ENCODE results near the gene POMT2.
"Not testable (repeated sequence)": the region's sequence is repeated elsewhere in the genome, so short reads cannot be mapped to it uniquely, and the experiment has no call there.

Gene POMT2

DNA sequence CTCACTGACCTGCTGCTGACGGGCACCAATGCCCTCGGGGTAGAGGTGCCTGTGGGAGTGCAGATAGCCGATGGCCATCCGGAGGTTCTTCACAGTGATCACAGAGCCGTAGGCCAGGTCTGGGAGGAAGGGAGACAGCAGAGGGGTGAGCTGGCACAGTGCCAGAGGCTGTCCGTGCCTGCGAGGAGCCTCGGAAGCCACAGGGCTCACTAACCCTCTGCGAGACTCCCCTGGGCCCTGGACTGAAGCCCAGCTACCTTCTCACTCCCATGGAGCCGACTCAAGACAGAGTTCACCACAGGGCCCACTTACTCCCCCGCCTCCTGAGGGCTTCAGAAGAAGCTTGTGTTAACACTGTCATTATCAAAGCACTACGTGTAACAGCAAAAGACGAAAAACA, 24.5 kb downstream of the POMT2 start:
- no peaks in the 10 kb centered on the region for H3K4me1 Mint-ChIP-seq (ENCODE audit: low read depth)
- no peak overlapping the region for H3K27ac Mint-ChIP-seq
- no peaks in the 10 kb centered on the region for H3K9me3 Mint-ChIP-seq
- H3K4me3 Mint-ChIP-seq, result no peak overlapping the region
- peaks cover 17% of the 10 kb centered on the region for H3K36me3 Mint-ChIP-seq (ENCODE audit: low read depth)
- no peaks in the 10 kb centered on the region for H3K27me3 Mint-ChIP-seq

DNA sequence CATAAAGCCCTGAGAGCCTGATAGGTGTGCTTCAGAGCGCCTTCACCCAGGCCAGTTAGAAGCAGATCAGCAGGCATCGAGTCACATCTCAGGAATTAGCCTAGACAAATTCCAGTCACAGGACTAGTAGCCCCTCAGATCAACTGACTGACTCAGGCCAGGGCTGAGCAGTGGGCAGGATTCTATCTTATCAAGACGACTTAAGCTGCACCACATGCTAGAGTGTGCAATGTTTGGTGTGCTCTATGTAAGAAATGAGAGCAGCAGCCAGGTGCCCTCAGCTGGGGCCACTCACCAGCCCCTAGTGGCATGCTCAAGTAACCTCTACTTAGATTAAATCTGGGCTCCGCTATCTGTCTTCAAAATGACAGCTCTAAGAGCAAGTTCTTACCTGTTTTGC, 30.0 kb downstream of the POMT2 start:
- no peak overlapping the region for H3K27ac Mint-ChIP-seq
- H3K27me3 Mint-ChIP-seq, result no peaks in the 10 kb centered on the region
- no peaks in the 10 kb centered on the region for H3K4me1 Mint-ChIP-seq (ENCODE audit: low read depth)
- no peaks in the 10 kb centered on the region for H3K9me3 Mint-ChIP-seq
- no peak overlapping the region for H3K4me3 Mint-ChIP-seq
- H3K36me3 Mint-ChIP-seq (ENCODE audit: low read depth), result peaks cover 16% of the 10 kb centered on the region

GRCh38 chr14:77286576-77286975, 34.1 kb downstream of the POMT2 start:
- Mint-ChIP-seq H3K27ac (no peak overlapping the region), H3K36me3 (ENCODE audit: low read depth) (peaks cover 33% of the 10 kb centered on the region), H3K9me3 (no peaks in the 10 kb centered on the region), H3K27me3 (no peaks in the 10 kb centered on the region), H3K4me1 (ENCODE audit: low read depth) (no peaks in the 10 kb centered on the region), H3K4me3 (no peak overlapping the region)

DNA sequence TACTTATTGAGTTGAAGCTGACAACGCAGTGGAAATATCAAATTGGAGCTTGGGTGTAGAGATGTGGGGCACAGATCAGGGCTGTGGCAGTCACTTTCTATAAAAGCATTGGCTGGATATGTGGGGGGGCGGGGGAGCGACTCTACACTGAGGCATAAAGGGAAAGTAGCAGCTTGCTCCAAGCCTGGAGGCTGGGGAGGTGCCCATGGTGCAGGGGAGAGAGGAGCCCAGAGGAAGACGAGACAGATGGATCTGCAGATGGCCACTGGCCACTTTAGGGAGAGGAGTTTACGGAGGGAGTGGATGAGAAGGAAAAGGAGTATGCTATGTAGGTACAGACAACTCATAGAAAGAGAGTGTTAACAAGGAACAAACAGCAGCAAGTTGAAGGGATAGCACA, 36.2 kb downstream of the POMT2 start:
- Mint-ChIP-seq H3K36me3 (ENCODE audit: low read depth) (peaks cover 36% of the 10 kb centered on the region), H3K4me1 (ENCODE audit: low read depth) (no peaks in the 10 kb centered on the region), H3K27me3 (no peaks in the 10 kb centered on the region), H3K9me3 (no peaks in the 10 kb centered on the region), H3K27ac (no peak overlapping the region), H3K4me3 (no peak overlapping the region)

DNA sequence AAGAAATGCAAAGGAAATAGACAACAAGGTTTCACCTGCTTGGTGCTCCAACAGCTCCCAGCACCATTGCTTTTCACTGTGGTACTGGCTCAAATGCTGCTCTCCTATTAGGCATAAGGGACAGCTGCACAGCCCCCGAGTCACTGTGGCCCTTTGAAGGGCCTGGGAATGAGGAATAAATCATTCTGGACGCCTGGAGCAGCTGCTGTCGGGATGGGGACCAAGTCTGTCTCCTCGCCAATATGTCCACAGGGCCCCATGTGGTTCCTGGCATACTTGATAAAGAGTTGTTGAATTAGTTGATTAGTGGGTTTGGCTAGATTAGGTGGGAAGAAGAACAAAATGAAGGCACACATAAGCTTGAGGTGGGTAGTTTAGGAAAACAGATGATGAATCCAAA, 36.6 kb downstream of the POMT2 start:
- peaks cover 40% of the 10 kb centered on the region for H3K36me3 Mint-ChIP-seq (ENCODE audit: low read depth)
- no peak overlapping the region for H3K27ac Mint-ChIP-seq
- H3K4me3 Mint-ChIP-seq, result no peak overlapping the region
- H3K9me3 Mint-ChIP-seq, result no peaks in the 10 kb centered on the region
- no peaks in the 10 kb centered on the region for H3K27me3 Mint-ChIP-seq
- no peaks in the 10 kb centered on the region for H3K4me1 Mint-ChIP-seq (ENCODE audit: low read depth)

DNA sequence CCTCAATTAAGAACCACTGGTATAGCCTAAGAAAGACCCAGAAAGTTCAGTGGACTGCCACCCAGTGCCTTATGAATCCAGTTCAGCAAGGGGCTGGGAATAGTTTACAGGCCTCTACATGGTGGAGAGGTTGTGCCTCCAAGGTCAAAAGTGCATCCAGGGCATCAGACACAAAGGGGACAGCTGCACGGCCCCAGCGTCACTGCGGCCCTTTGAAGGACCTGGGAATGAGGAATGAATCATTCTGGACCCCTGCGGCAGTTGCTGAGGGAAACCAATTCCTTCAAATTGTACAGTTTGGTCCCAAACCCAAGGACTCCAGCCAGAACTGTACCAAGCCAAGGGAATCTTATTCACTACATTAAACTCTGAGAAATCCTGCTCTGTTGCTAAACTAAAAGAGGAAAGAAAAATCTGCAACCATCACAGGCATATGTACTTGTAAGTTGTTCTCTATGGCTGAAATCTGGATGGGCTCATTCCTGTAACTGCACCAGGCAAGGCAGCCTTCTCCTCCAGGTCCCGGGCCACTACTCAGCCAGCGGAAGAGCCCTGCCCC, 38.8 kb downstream of the POMT2 start:
- H3K9me3 Mint-ChIP-seq, result no peaks in the 10 kb centered on the region
- H3K27me3 Mint-ChIP-seq, result no peaks in the 10 kb centered on the region
- H3K4me1 Mint-ChIP-seq (ENCODE audit: low read depth), result no peaks in the 10 kb centered on the region
- no peak overlapping the region for H3K4me3 Mint-ChIP-seq
- H3K36me3 Mint-ChIP-seq (ENCODE audit: low read depth), result peaks cover 36% of the 10 kb centered on the region
- H3K27ac Mint-ChIP-seq, result no peak overlapping the region

- not testable (repeated sequence) for H3K27ac Mint-ChIP-seq; H3K4me3 Mint-ChIP-seq; H3K4me1 Mint-ChIP-seq (ENCODE audit: low read depth); H3K9me3 Mint-ChIP-seq; H3K27me3 Mint-ChIP-seq
- H3K36me3 Mint-ChIP-seq (ENCODE audit: low read depth), result peaks cover 32% of the 10 kb centered on the region
Observed at GRCh38 chr14:77280921-77281320, 39.8 kb downstream of the POMT2 start.

DNA sequence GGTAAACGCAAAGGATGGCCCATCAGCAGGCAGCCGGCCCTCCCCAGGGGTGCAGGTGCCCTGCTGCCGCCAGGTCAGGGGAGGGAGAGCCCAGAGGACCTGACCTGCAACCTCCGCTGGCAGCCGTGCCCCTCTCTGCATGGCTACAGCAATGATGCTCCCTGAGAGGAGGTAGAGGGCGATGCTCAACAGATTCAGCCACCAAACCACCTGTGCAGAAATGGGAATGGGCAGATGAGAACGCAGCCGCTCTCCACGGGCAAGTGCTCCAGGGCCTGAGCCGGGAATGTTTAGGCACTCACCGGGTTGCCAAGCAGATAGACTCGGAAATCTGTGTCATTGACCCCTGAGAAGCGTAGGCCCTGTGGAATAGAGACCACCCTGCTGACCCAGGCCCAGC, 41.0 kb downstream of the POMT2 start:
- no peaks in the 10 kb centered on the region for H3K27me3 Mint-ChIP-seq
- H3K36me3 Mint-ChIP-seq (ENCODE audit: low read depth), result peaks cover 20% of the 10 kb centered on the region
- no peak overlapping the region for H3K4me3 Mint-ChIP-seq
- H3K27ac Mint-ChIP-seq, result no peak overlapping the region
- H3K4me1 Mint-ChIP-seq (ENCODE audit: low read depth), result no peaks in the 10 kb centered on the region
- H3K9me3 Mint-ChIP-seq, result no peaks in the 10 kb centered on the region

DNA sequence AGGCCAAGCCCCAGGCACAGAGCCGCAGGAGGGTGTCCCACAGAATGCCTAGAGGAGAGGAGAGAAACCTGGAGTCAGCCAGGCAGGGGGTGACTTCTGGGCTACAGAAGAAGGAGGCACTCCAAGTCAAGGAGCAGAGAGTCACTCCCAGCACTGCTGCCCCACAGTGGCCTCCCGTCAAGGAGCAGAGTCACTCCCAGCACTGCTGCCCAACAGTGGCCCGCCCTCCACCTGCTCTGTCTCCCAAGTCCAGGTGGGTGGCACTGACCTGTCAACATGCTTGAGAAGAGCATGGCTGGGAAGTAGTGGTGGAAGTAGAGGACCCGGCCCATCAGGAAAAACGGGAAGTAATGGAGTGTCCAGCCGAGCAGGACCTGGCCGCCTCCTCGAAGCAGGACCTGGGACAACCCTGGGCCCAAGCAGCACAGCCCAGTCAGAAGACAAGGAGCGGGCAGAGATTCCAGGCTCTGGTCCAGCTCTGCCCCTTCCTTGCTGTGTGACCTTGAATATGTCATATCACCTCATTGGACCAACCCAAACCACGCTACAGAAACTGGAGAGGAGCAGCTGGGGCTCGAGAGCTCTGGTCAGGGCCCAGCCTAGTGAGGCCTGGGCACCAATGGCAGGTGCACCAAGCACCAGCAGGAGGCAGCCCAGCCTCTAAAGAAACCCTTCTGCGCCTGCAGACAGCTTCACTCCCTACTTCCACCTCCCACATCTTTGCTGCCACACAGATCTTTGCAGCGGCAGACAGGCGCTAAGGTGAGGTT, 42.0 kb downstream of the POMT2 start:
- no peak overlapping the region for H3K4me3 Mint-ChIP-seq
- H3K9me3 Mint-ChIP-seq, result no peaks in the 10 kb centered on the region
- no peaks in the 10 kb centered on the region for H3K27me3 Mint-ChIP-seq
- H3K27ac Mint-ChIP-seq, result no peak overlapping the region
- H3K36me3 Mint-ChIP-seq (ENCODE audit: low read depth), result peaks cover 10% of the 10 kb centered on the region
- H3K4me1 Mint-ChIP-seq (ENCODE audit: low read depth), result no peaks in the 10 kb centered on the region

- Mint-ChIP-seq H3K27ac (no peak overlapping the region), H3K4me1 (ENCODE audit: low read depth) (no peaks in the 10 kb centered on the region), H3K4me3 (no peak overlapping the region), H3K36me3 (ENCODE audit: low read depth) (peaks cover 8% of the 10 kb centered on the region), H3K27me3 (peaks cover 11% of the 10 kb centered on the region), H3K9me3 (no peaks in the 10 kb centered on the region)
Observed at GRCh38 chr14:77276959-77277358, 43.7 kb downstream of the POMT2 start.

GRCh38 chr14:77276295-77276935, 44.3 kb downstream of the POMT2 start:
- no peak overlapping the region for H3K27ac Mint-ChIP-seq
- H3K4me3 Mint-ChIP-seq, result no peak overlapping the region
- H3K4me1 Mint-ChIP-seq (ENCODE audit: low read depth), result no peaks in the 10 kb centered on the region
- H3K9me3 Mint-ChIP-seq, result no peaks in the 10 kb centered on the region
- H3K27me3 Mint-ChIP-seq, result peaks cover 17% of the 10 kb centered on the region
- peaks cover 8% of the 10 kb centered on the region for H3K36me3 Mint-ChIP-seq (ENCODE audit: low read depth)

DNA sequence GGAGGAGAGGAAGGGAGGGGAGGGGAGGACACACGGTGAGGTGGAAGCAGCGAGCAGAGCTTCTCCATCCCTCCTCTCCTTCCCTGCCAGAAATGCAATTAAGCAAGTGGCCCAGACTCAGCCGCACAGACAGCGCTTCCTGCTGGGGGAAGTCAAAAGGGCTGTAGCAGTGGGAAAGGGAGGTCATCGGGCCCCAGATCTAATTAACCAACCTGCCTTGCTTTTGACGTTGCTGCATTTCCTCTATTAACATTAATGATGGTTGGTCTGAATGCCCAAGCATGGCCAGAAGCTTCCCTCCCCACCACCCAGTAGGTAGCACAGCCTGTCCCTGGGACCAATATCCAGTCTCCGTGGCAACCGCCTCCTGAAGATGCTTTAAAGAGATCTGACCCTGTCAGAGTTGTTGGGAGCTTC, 45.1 kb downstream of the POMT2 start:
- H3K4me3 Mint-ChIP-seq, result no peak overlapping the region
- peaks cover 20% of the 10 kb centered on the region for H3K27me3 Mint-ChIP-seq
- no peak overlapping the region for H3K27ac Mint-ChIP-seq
- H3K9me3 Mint-ChIP-seq, result no peaks in the 10 kb centered on the region
- H3K36me3 Mint-ChIP-seq (ENCODE audit: low read depth), result peaks cover 8% of the 10 kb centered on the region
- no peaks in the 10 kb centered on the region for H3K4me1 Mint-ChIP-seq (ENCODE audit: low read depth)

DNA sequence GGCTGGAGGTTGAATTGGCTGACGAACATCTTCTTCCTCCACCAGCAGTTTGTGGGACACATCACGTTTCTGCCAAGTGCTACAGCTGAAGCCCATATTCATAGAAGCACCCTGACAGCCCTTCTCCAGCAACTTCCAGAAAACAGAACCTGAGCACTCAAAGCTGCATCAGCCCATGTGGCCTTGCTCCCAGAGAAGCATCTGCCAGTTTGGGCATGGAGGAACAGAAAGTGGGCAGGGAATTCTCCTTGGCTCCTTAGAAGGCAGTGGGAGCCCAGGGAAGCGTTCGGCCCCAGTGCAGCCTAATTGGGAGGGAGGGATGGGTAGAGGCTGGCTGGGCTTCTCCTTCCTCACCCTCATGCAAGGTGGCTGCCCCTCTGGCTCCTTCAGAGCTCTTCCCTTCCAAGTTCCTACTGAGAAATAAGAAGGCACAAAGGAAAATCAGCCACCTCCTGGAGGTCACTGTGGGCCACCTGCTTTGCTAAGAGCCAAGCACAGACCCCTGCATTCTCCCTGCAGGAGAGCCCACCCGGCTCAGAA, 45.6 kb downstream of the POMT2 start:
- peaks cover 8% of the 10 kb centered on the region for H3K36me3 Mint-ChIP-seq (ENCODE audit: low read depth)
- H3K27ac Mint-ChIP-seq, result no peak overlapping the region
- no peaks in the 10 kb centered on the region for H3K9me3 Mint-ChIP-seq
- no peaks in the 10 kb centered on the region for H3K4me1 Mint-ChIP-seq (ENCODE audit: low read depth)
- no peak overlapping the region for H3K4me3 Mint-ChIP-seq
- H3K27me3 Mint-ChIP-seq, result peaks cover 22% of the 10 kb centered on the region

- H3K4me1 Mint-ChIP-seq (ENCODE audit: low read depth), result no peaks in the 10 kb centered on the region
- no peaks in the 10 kb centered on the region for H3K36me3 Mint-ChIP-seq (ENCODE audit: low read depth)
- H3K27ac Mint-ChIP-seq, result no peak overlapping the region
- peaks cover 31% of the 10 kb centered on the region for H3K27me3 Mint-ChIP-seq
- no peak overlapping the region for H3K4me3 Mint-ChIP-seq
- H3K9me3 Mint-ChIP-seq, result no peaks in the 10 kb centered on the region
Observed at GRCh38 chr14:77273796-77274195, 46.9 kb downstream of the POMT2 start.

GRCh38 chr14:77272261-77272660, 48.4 kb downstream of the POMT2 start:
- no peaks in the 10 kb centered on the region for H3K9me3 Mint-ChIP-seq
- H3K27me3 Mint-ChIP-seq, result peaks cover 43% of the 10 kb centered on the region
- no peak overlapping the region for H3K27ac Mint-ChIP-seq
- H3K4me1 Mint-ChIP-seq (ENCODE audit: low read depth), result no peaks in the 10 kb centered on the region
- H3K36me3 Mint-ChIP-seq (ENCODE audit: low read depth), result no peaks in the 10 kb centered on the region
- no peak overlapping the region for H3K4me3 Mint-ChIP-seq

Measured in stimulated activated naive CD8-positive, alpha-beta T cell treated with anti-CD3 and anti-CD28 coated beads, Interleukin-15, Interleukin-2, amounts not matched to agents 100 ng/mL and 50 ng/mL, for 24 hours (primary cell).